ENCODE results near the gene ENTPD3.
"Not testable (repeated sequence)": the region's sequence is repeated elsewhere in the genome, so short reads cannot be mapped to it uniquely, and the experiment has no call there.

ENTPD3 gene

GRCh38 chr3:40455328-40455727 is 68.3 kb downstream of the ENTPD3 start:
- no peak for ATAC-seq (replicated peaks; ENCODE audit: extremely low read depth, poor library complexity, severe bottlenecking)
- Mint-ChIP-seq H3K27ac (ENCODE audit: low read depth) (peak overlapping the region; percentile 92), H3K36me3 (ENCODE audit: insufficient read depth) (peaks cover 50% of the 10 kb centered on the region), H3K27me3 (no peaks in the 10 kb centered on the region), H3K4me3 (peak overlapping the region; percentile 83), H3K4me1 (peaks cover 47% of the 10 kb centered on the region), H3K9me3 (no peaks in the 10 kb centered on the region)
- no peak for DNase-seq (ENCODE audit: low spot score in 2 of 2)

GRCh38 chr3:40456279-40456939 is 69.4 kb downstream of the ENTPD3 start:
- DNase-seq (ENCODE audit: low spot score in 2 of 2) (no peak), ATAC-seq (replicated peaks; ENCODE audit: extremely low read depth, poor library complexity, severe bottlenecking) (no peak)
- H3K27me3 Mint-ChIP-seq, result no peaks in the 10 kb centered on the region
- peak overlapping the region; percentile 83 for H3K4me3 Mint-ChIP-seq
- H3K4me1 Mint-ChIP-seq, result peaks cover 51% of the 10 kb centered on the region
- peaks cover 60% of the 10 kb centered on the region for H3K36me3 Mint-ChIP-seq (ENCODE audit: insufficient read depth)
- H3K9me3 Mint-ChIP-seq, result no peaks in the 10 kb centered on the region
- peak overlapping the region; percentile 92 for H3K27ac Mint-ChIP-seq (ENCODE audit: low read depth)

- ATAC-seq (replicated peaks; ENCODE audit: extremely low read depth, poor library complexity, severe bottlenecking), result peak; percentile 62
- DNase-seq (ENCODE audit: low spot score in 2 of 2), result peak; percentile 92 to 93
- H3K36me3 Mint-ChIP-seq (ENCODE audit: insufficient read depth), result peaks cover 68% of the 10 kb centered on the region
Observed at GRCh38 chr3:40456940-40457823, 70.2 kb downstream of the ENTPD3 start, which contains the start of gene RPL14. RPL14 (plus strand) TSS chr3:40457339; CDS start chr3:40457472, 133 bp downstream.

GRCh38 chr3:40458473-40458872 is 71.5 kb downstream of the ENTPD3 start:
- Mint-ChIP-seq H3K36me3 (ENCODE audit: insufficient read depth) (peaks cover 70% of the 10 kb centered on the region), H3K4me1 (peaks cover 39% of the 10 kb centered on the region), H3K27ac (ENCODE audit: low read depth) (peak overlapping the region; percentile 92), H3K27me3 (no peaks in the 10 kb centered on the region), H3K4me3 (peak overlapping the region; percentile 83), H3K9me3 (no peaks in the 10 kb centered on the region)
- ATAC-seq (replicated peaks; ENCODE audit: extremely low read depth, poor library complexity, severe bottlenecking) (no peak), DNase-seq (ENCODE audit: low spot score in 2 of 2) (no peak)

More at GRCh38 chr3:40456940-40457823, 70.2 kb downstream of the ENTPD3 start, which contains the start of gene RPL14:
- Mint-ChIP-seq H3K27ac (ENCODE audit: low read depth) (peak within 1 kb of the TSS; percentile 92), H3K4me1 (peaks cover 48% of the 10 kb centered on the region), H3K4me3 (peak within 1 kb of the TSS; percentile 83), H3K27me3 (no peaks in the 10 kb centered on the region), H3K9me3 (no peaks in the 10 kb centered on the region)

GRCh38 chr3:40460481-40460880 is 73.5 kb downstream of the ENTPD3 start:
- not testable (repeated sequence) for H3K9me3 Mint-ChIP-seq; H3K4me3 Mint-ChIP-seq; H3K27me3 Mint-ChIP-seq; ATAC-seq (replicated peaks; ENCODE audit: extremely low read depth, poor library complexity, severe bottlenecking); DNase-seq (ENCODE audit: low spot score in 2 of 2)
- Mint-ChIP-seq H3K27ac (ENCODE audit: low read depth) (peak overlapping the region; percentile 22), H3K4me1 (peaks cover 50% of the 10 kb centered on the region), H3K36me3 (ENCODE audit: insufficient read depth) (peaks cover 81% of the 10 kb centered on the region)

GRCh38 chr3:40461161-40461560 is 74.2 kb downstream of the ENTPD3 start:
- DNase-seq (ENCODE audit: low spot score in 2 of 2) (no peak), ATAC-seq (replicated peaks; ENCODE audit: extremely low read depth, poor library complexity, severe bottlenecking) (no peak)
- H3K4me3 Mint-ChIP-seq, result no peak overlapping the region
- peaks cover 45% of the 10 kb centered on the region for H3K4me1 Mint-ChIP-seq
- H3K36me3 Mint-ChIP-seq (ENCODE audit: insufficient read depth), result peaks cover 80% of the 10 kb centered on the region
- no peak overlapping the region for H3K27ac Mint-ChIP-seq (ENCODE audit: low read depth)
- no peaks in the 10 kb centered on the region for H3K27me3 Mint-ChIP-seq
- no peaks in the 10 kb centered on the region for H3K9me3 Mint-ChIP-seq

- Mint-ChIP-seq H3K36me3 (ENCODE audit: insufficient read depth) (peaks cover 70% of the 10 kb centered on the region), H3K27ac (ENCODE audit: low read depth) (peak overlapping the region; percentile 38), H3K4me1 (peaks cover 34% of the 10 kb centered on the region)
- H3K9me3 Mint-ChIP-seq; H3K4me3 Mint-ChIP-seq; DNase-seq (ENCODE audit: low spot score in 2 of 2); H3K27me3 Mint-ChIP-seq; ATAC-seq (replicated peaks; ENCODE audit: extremely low read depth, poor library complexity, severe bottlenecking): not testable (repeated sequence)
Observed at GRCh38 chr3:40462838-40463237, 75.9 kb downstream of the ENTPD3 start.

GRCh38 chr3:40463579-40463978 is 76.6 kb downstream of the ENTPD3 start:
- no peak for ATAC-seq (replicated peaks; ENCODE audit: extremely low read depth, poor library complexity, severe bottlenecking)
- Mint-ChIP-seq H3K27ac (ENCODE audit: low read depth) (peak overlapping the region; percentile 32), H3K9me3 (no peaks in the 10 kb centered on the region), H3K27me3 (no peaks in the 10 kb centered on the region), H3K4me1 (peaks cover 26% of the 10 kb centered on the region), H3K4me3 (no peak overlapping the region), H3K36me3 (ENCODE audit: insufficient read depth) (peaks cover 64% of the 10 kb centered on the region)
- DNase-seq (ENCODE audit: low spot score in 2 of 2), result no peak

- H3K36me3 Mint-ChIP-seq (ENCODE audit: insufficient read depth), result peaks cover 56% of the 10 kb centered on the region
- peaks cover 19% of the 10 kb centered on the region for H3K4me1 Mint-ChIP-seq
- no peaks in the 10 kb centered on the region for H3K27me3 Mint-ChIP-seq
- peak; percentile 93 for ATAC-seq (replicated peaks; ENCODE audit: extremely low read depth, poor library complexity, severe bottlenecking)
- no peak for DNase-seq (ENCODE audit: low spot score in 2 of 2)
- H3K9me3 Mint-ChIP-seq, result no peaks in the 10 kb centered on the region
- H3K27ac Mint-ChIP-seq (ENCODE audit: low read depth), result peak overlapping the region; percentile 63
- H3K4me3 Mint-ChIP-seq, result peak overlapping the region; percentile 21
Observed at GRCh38 chr3:40464339-40465110, 77.5 kb downstream of the ENTPD3 start.

GRCh38 chr3:40465111-40465407 is 78.1 kb downstream of the ENTPD3 start:
- Mint-ChIP-seq H3K27me3 (no peaks in the 10 kb centered on the region), H3K36me3 (ENCODE audit: insufficient read depth) (peaks cover 50% of the 10 kb centered on the region), H3K27ac (ENCODE audit: low read depth) (no peak overlapping the region), H3K9me3 (no peaks in the 10 kb centered on the region), H3K4me3 (no peak overlapping the region), H3K4me1 (peaks cover 19% of the 10 kb centered on the region)
- DNase-seq (ENCODE audit: low spot score in 2 of 2) (no peak), ATAC-seq (replicated peaks; ENCODE audit: extremely low read depth, poor library complexity, severe bottlenecking) (no peak)

GRCh38 chr3:40465456-40465855 is 78.5 kb downstream of the ENTPD3 start:
- Mint-ChIP-seq H3K36me3 (ENCODE audit: insufficient read depth) (peaks cover 46% of the 10 kb centered on the region), H3K27ac (ENCODE audit: low read depth) (no peak overlapping the region), H3K4me1 (peaks cover 19% of the 10 kb centered on the region), H3K4me3 (no peak overlapping the region), H3K27me3 (no peaks in the 10 kb centered on the region), H3K9me3 (no peaks in the 10 kb centered on the region)
- DNase-seq (ENCODE audit: low spot score in 2 of 2), result no peak
- ATAC-seq (replicated peaks; ENCODE audit: extremely low read depth, poor library complexity, severe bottlenecking), result no peak

- H3K27ac Mint-ChIP-seq (ENCODE audit: low read depth), result no peak overlapping the region
Observed at GRCh38 chr3:40468018-40468417, 81.0 kb downstream of the ENTPD3 start.

More at GRCh38 chr3:40468018-40468417, 81.0 kb downstream of the ENTPD3 start:
- no peak for ATAC-seq (replicated peaks; ENCODE audit: extremely low read depth, poor library complexity, severe bottlenecking)
- Mint-ChIP-seq H3K27me3 (no peaks in the 10 kb centered on the region), H3K36me3 (ENCODE audit: insufficient read depth) (peaks cover 23% of the 10 kb centered on the region), H3K4me3 (no peak overlapping the region), H3K9me3 (no peaks in the 10 kb centered on the region), H3K4me1 (peaks cover 15% of the 10 kb centered on the region)
- no peak for DNase-seq (ENCODE audit: low spot score in 2 of 2)

Measured in central memory CD8-positive, alpha-beta T cell (primary cell).